Measurements from ENCODE around the gene SCEL. TPM values are rescaled to one million over a fixed set of nuclear protein-coding genes. Genes with fewer than 3 reads are reported as not detected.

SCEL gene
- total and polyA plus RNA-seq, 2 of the 4 experiments (the other 2 are of a cell fraction), result not detected

GRCh38 chr13:77544758-77545338 lies 9.3 kb downstream of the SCEL start:
- CTCF ChIA-PET, result no interaction called here
- intact Hi-C loops (cut with micrococcal nuclease), result no loop called here

More at GRCh38 chr13:77544758-77545338, 9.3 kb downstream of the SCEL start:
- in situ Hi-C loops (cut with MboI; ENCODE audit: low sequenced_read_pairs), result no loop called here
- Histone ChIP-seq H2BK15ac (ENCODE audit: low read depth, low read length) (no peak overlapping the region), H3K9ac (ENCODE audit: low read depth, low read length) (no peak overlapping the region), H3K27me3 (ENCODE audit: control insufficient read depth, insufficient read depth, low read length) (no peaks in the 10 kb centered on the region), H3K18ac (ENCODE audit: low read depth, low read length) (no peak overlapping the region), H3K14ac (replicated peaks; ENCODE audit: low read depth, low read length) (no peak overlapping the region), H3K79me1 (ENCODE audit: low read depth in 1 of 2, low read length in 2 of 2) (no peaks in the 10 kb centered on the region), H2AFZ (replicated peaks; ENCODE audit: low read length, poor library complexity) (no peak overlapping the region), H4K5ac (ENCODE audit: low read depth, low read length) (no peak overlapping the region), H3K27ac (ENCODE audit: insufficient read depth, low read length) (no peak overlapping the region), H3K4me3 (ENCODE audit: insufficient read depth, low read depth, low read length) (no peak overlapping the region), H2BK120ac (ENCODE audit: low read depth, low read length) (no peak overlapping the region), H2BK20ac (ENCODE audit: low read depth, low read length) (no peak overlapping the region), H2BK5ac (ENCODE audit: low read depth, low read length, poor library complexity, severe bottlenecking) (no peak overlapping the region), H3K4me2 (ENCODE audit: low read depth, low read length) (no peak overlapping the region), H3K4me1 (ENCODE audit: control insufficient read depth, insufficient read depth, low read length) (no peaks in the 10 kb centered on the region), H3K56ac (ENCODE audit: extremely low read depth, insufficient read depth, low read length) (no peak overlapping the region), H3K9me3 (ENCODE audit: control insufficient read depth, insufficient read depth, low read length) (no peaks in the 10 kb centered on the region), H3K4ac (ENCODE audit: low read depth, low read length) (no peak overlapping the region), H4K8ac (ENCODE audit: low read depth in 2 of 2, low read length in 2 of 2) (no peak overlapping the region), H3K23ac (ENCODE audit: low read depth, low read length) (no peak overlapping the region), H3K9me1 (ENCODE audit: insufficient read depth, low read length) (no peaks in the 10 kb centered on the region), H4K20me1 (ENCODE audit: insufficient read depth, low read length) (no peaks in the 10 kb centered on the region), H2AK5ac (ENCODE audit: low read depth, low read length) (no peak overlapping the region), H4K91ac (ENCODE audit: insufficient read depth, low read depth, low read length) (no peak overlapping the region), H2AK9ac (replicated peaks; ENCODE audit: low read depth, low read length, poor library complexity) (no peak overlapping the region), H3K36me3 (ENCODE audit: control insufficient read depth, insufficient read depth, low read length) (no peaks in the 10 kb centered on the region)
- TF ChIP-seq BHLHE40 (IDR thresholded peaks at IDR 0.05; ENCODE audit: low read depth, low read length), result no peak
- no peak for TF ChIP-seq USF2 (IDR thresholded peaks at IDR 0.05; ENCODE audit: low read depth, low read length)
- no peak for TF ChIP-seq MAFK (IDR thresholded peaks at IDR 0.05; ENCODE audit: low read depth, low read length)
- TF ChIP-seq FOS (IDR thresholded peaks at IDR 0.05; ENCODE audit: low read depth, low read length), result no peak
- TF ChIP-seq MXI1 (IDR thresholded peaks at IDR 0.05; ENCODE audit: borderline replicate concordance, low read depth, low read length), result no peak
- TF ChIP-seq RAD21 (IDR thresholded peaks at IDR 0.05; ENCODE audit: low read length), result no peak
- no peak for TF ChIP-seq CHD1 (IDR thresholded peaks at IDR 0.05; ENCODE audit: low read depth, low read length)
- no peak for TF ChIP-seq SMC3 (IDR thresholded peaks at IDR 0.05; ENCODE audit: low read depth, low read length)
- no peak for TF ChIP-seq CEBPB (IDR thresholded peaks at IDR 0.05; ENCODE audit: low read depth, low read length)
- no peak for TF ChIP-seq NFE2L2 (IDR thresholded peaks at IDR 0.05; ENCODE audit: low read depth, low read length)
- WGBS, 2 experiments (ENCODE audit: extremely low coverage in 2 of 2, insufficient read length in 1 of 2), result 50% methylated on average over 1 of the region's 4 CpGs; no CpG with 5 or more reads in 1 of the 2 experiments
- dilution Hi-C loops (cut with HindIII; ENCODE audit: low sequenced_read_pairs, unreplicated experiment), result no loop called here
- ATAC-seq (ENCODE audit: low read depth) (no peak), DNase-seq (no peak)
- no TSS peak for BruUV-seq (replicated peaks)
- POLR2A ChIA-PET (ENCODE audit: unreplicated experiment), result no interaction called here

All from IMR-90 (cell line).